ENCODE measurements around the gene KRTAP5-6.

Gene KRTAP5-6

GRCh38 chr11:1746511-1746931, 49.5 kb downstream of the KRTAP5-6 start:
- no peak for TF ChIP-seq POLR2AphosphoS5 (IDR thresholded peaks at IDR 0.05; ENCODE audit: low read depth, low read length)
- no peak for TF ChIP-seq FOXP2 (optimal IDR thresholded peaks at IDR 0.05; ENCODE audit: borderline replicate concordance, extremely low read depth, extremely low read length, insufficient read depth)
- TF ChIP-seq SIN3A (IDR thresholded peaks at IDR 0.05; ENCODE audit: borderline replicate concordance, insufficient read depth, low read length), result no peak
- TF ChIP-seq REST (IDR thresholded peaks at IDR 0.05; ENCODE audit: insufficient read depth in 1 of 2, low read depth in 2 of 2, low read length in 2 of 2), result no peak
- no peak for TF ChIP-seq TAF1 (IDR thresholded peaks at IDR 0.05; ENCODE audit: borderline replicate concordance, insufficient read depth, low read length)

GRCh38 chr11:1746956-1747752, 50.2 kb downstream of the KRTAP5-6 start:
- TF ChIP-seq POLR2AphosphoS5 (IDR thresholded peaks at IDR 0.05; ENCODE audit: low read depth, low read length) (no peak), FOXP2 (optimal IDR thresholded peaks at IDR 0.05; ENCODE audit: borderline replicate concordance, extremely low read depth, extremely low read length, insufficient read depth) (no peak), REST (IDR thresholded peaks at IDR 0.05; ENCODE audit: insufficient read depth in 1 of 2, low read depth in 2 of 2, low read length in 2 of 2) (no peak), TAF1 (IDR thresholded peaks at IDR 0.05; ENCODE audit: borderline replicate concordance, insufficient read depth, low read length) (no peak), SIN3A (IDR thresholded peaks at IDR 0.05; ENCODE audit: borderline replicate concordance, insufficient read depth, low read length) (no peak)

Data from PFSK-1 (cell line).